ENCODE results near the gene ACTN1. TPM values are rescaled to one million over a fixed set of nuclear protein-coding genes. Genes with fewer than 3 reads are reported as not detected.

Gene ACTN1
- total and polyA plus RNA-seq, 7 experiments from 2014 or later: 41.3 to 390 (median 227) TPM

DNA sequence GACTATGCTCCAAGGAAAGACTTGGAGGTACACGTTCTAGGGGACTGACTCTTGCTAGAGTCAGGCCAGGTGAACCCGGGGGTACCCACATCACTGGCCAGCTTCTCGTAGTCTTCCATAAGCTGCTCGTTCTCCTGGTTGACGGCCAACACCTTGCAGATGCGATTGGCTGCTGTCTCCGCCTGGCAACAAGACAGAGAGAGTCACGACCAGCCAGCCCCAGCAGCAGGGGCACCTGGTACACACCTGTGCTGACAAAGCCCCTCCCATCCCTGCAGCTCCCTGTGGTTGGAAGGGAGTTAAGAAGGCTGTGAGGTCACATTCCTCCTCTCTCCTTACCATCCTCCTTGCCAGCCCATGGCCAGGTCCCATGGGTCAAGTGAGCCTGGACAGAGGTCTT, 85.5 kb downstream of the ACTN1 start:
- peaks cover 0 to 100% (median 33%) of the 10 kb centered on the region in 3 experiments for H3K36me3 ChIP-seq (ENCODE audit: control insufficient read depth in 2 of 3, insufficient read depth in 3 of 3, low read length in 3 of 3)
- peaks cover 4 to 11% (median 4%) of the 10 kb centered on the region in 7 donors for H3K4me1 Mint-ChIP-seq
- no peaks in the 10 kb centered on the region for H3K27me3 ChIP-seq (ENCODE audit: control insufficient read depth in 2 of 2, insufficient read depth in 2 of 2, low read length in 2 of 2)
- H3K9me3 ChIP-seq (ENCODE audit: control insufficient read depth in 2 of 3, low read length in 3 of 3): no peaks in the 10 kb centered on the region
- no peak for DNase-seq
- peaks cover 3 to 62% (median 26%) of the 10 kb centered on the region in 5 donors for H3K36me3 Mint-ChIP-seq
- POLR2A ChIA-PET: no interaction called here
- intact Hi-C loops (cut with micrococcal nuclease): no loop called here
- no peak overlapping the region for H3K27ac Mint-ChIP-seq
- H3K9me3 Mint-ChIP-seq: no peaks in the 10 kb centered on the region
- no peak overlapping the region for H3K4me3 Mint-ChIP-seq
- no peak overlapping the region for H3K27ac ChIP-seq (ENCODE audit: low read depth, low read length)
- ATAC-seq: no peak
- no peaks in the 10 kb centered on the region for H3K27me3 Mint-ChIP-seq
- no peaks in the 10 kb centered on the region for H3K4me1 ChIP-seq (ENCODE audit: control insufficient read depth in 2 of 2, insufficient read depth in 2 of 2, low read length in 2 of 2)
- CTCF ChIA-PET: interaction anchor here (1.3 kb wide), 2 partner anchors 18 to 31 kb away, joined by 4 to 6 read pairs; no protein-coding TSS in a partner anchor
- no peak overlapping the region for H3K4me3 ChIP-seq (ENCODE audit: low read length)

DNA sequence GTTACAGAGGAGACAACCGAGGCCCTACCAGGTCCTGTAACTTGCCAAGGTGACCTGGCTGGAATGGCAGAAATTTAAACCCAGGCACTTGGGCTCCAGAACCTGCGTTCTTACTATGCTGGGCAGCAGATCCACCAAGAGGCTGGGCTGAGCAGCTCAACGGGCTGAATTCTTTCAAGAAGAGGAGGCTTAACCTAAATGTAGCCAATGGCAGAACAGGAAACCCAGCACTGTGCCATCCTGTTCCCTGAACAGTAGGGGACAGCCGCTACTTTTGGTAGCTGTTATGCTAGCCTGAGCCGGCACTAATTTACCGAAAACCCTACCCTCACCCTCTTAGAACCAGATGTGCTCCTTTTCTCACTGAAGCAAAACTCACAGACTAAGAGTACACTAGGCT, 86.1 kb downstream of the ACTN1 start:
- ChIA-PET CTCF (interaction anchor here (1.3 kb wide), 2 partner anchors 18 to 30 kb away, joined by 4 to 6 read pairs; no protein-coding TSS in a partner anchor), POLR2A (no interaction called here)
- Histone ChIP-seq H3K27me3 (ENCODE audit: control insufficient read depth in 2 of 2, insufficient read depth in 2 of 2, low read length in 2 of 2) (no peaks in the 10 kb centered on the region), H3K4me1 (ENCODE audit: control insufficient read depth in 2 of 2, insufficient read depth in 2 of 2, low read length in 2 of 2) (no peaks in the 10 kb centered on the region), H3K27ac (ENCODE audit: low read depth, low read length) (no peak overlapping the region), H3K4me3 (ENCODE audit: low read length) (no peak overlapping the region), H3K9me3 (ENCODE audit: control insufficient read depth in 2 of 3, low read length in 3 of 3) (no peaks in the 10 kb centered on the region), H3K36me3 (ENCODE audit: control insufficient read depth in 2 of 3, insufficient read depth in 3 of 3, low read length in 3 of 3) (peaks cover 0 to 100% (median 34%) of the 10 kb centered on the region in 3 experiments)
- intact Hi-C loops (cut with micrococcal nuclease): no loop called here
- Mint-ChIP-seq H3K27me3 (no peaks in the 10 kb centered on the region), H3K4me3 (no peak overlapping the region), H3K4me1 (peaks cover 0 to 6% (median 2%) of the 10 kb centered on the region in 7 donors), H3K9me3 (no peaks in the 10 kb centered on the region), H3K36me3 (peaks cover 0 to 64% (median 22%) of the 10 kb centered on the region in 5 donors), H3K27ac (peak overlapping the region in 1 of 9 donors; percentile 25)
- ATAC-seq (no peak), DNase-seq (no peak)

DNA sequence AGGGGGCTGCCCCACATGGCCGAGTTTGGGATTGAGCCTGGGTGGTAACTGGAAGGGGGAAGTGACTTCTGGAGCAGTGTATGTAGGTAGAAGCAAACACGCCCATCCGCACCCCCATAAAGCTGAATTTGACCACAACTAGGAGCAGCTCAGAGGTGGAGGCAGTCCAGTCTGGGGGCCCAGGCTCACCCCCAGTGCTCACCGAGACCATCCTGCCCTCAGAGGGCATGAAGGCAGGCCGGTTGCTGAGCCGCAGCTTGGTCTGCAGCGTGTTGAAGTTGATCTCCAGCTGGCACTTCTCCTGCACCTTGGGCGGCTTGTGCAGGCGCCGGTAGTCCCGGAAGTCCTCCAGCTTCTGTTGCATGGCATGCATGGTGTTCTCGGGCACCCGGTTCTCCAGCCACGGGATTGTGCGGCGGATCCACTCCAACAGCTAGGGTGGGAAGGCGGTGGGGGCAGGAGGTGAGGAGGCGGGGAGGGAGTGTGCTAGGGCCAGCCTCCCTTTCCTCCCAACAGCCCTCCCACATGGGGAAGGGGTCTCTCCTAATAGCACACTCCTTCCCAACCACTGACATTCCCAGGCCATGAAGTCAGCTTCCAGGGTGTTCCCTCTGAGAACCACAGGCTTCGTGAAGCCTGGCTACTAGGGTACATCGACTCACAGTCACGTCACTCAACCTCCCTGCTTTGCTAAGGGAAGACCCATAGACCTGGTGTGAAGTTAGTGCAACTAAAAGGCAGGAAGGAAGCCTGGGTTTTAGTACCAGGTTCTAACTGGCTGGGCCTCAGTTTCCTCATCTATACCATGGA, 87.0 kb downstream of the ACTN1 start:
- Mint-ChIP-seq H3K36me3 (peaks cover 0 to 64% (median 26%) of the 10 kb centered on the region in 5 donors), H3K4me1 (peaks cover 0 to 1% (median 0%) of the 10 kb centered on the region in 7 donors), H3K27ac (peak overlapping the region in 4 of 9 donors; percentile 25 to 50 (median 30)), H3K9me3 (no peaks in the 10 kb centered on the region), H3K27me3 (no peaks in the 10 kb centered on the region), H3K4me3 (no peak overlapping the region)
- ChIA-PET CTCF (no interaction called here), POLR2A (no interaction called here)
- H3K9me3 ChIP-seq (ENCODE audit: control insufficient read depth in 2 of 3, low read length in 3 of 3): no peaks in the 10 kb centered on the region
- no peak for DNase-seq
- H3K4me3 ChIP-seq (ENCODE audit: low read length): no peak overlapping the region
- no peaks in the 10 kb centered on the region for H3K27me3 ChIP-seq (ENCODE audit: control insufficient read depth in 2 of 2, insufficient read depth in 2 of 2, low read length in 2 of 2)
- no peaks in the 10 kb centered on the region for H3K4me1 ChIP-seq (ENCODE audit: control insufficient read depth in 2 of 2, insufficient read depth in 2 of 2, low read length in 2 of 2)
- H3K27ac ChIP-seq (ENCODE audit: low read depth, low read length): no peak overlapping the region
- no peak for ATAC-seq
- intact Hi-C loops (cut with micrococcal nuclease): no loop called here
- peaks cover 0 to 97% (median 33%) of the 10 kb centered on the region in 3 experiments for H3K36me3 ChIP-seq (ENCODE audit: control insufficient read depth in 2 of 3, insufficient read depth in 3 of 3, low read length in 3 of 3)

DNA sequence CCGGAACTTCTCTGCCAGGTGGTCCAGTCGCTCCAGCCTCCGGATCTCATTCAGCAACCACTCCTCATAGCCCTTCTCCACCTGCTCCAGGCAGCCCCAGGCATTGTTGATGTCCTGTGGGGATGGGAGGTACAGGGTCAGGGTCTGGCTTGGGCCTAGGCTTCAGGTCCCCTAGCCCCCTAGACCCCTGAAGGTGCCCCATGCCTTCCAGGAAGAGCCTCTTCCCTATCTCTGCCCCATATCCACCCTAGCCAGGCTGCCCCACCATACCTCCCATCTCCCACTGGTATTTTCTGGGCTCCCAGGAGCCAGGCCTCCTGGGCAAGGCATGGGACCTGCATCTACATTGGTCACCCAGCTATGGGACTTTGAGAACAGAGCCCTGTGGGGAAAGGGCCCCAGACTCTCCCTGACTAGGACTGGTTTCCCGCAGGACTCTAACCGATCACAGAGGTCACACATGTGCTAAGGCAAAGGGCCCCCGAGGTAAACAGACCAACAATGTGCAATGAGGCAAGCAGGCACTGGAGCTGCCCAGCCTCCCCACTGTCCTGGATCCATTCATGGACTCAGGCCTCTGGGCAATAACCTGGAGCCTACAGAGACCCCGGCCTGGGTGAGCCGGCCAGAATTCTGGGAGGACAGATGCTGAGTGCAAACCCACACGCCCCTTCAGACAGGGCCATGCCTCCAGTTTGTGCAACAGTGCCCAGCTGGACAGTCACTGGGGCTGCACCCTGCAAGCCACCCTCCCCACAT, 88.8 kb downstream of the ACTN1 start:
- POLR2A ChIA-PET: no interaction called here
- H3K4me1 ChIP-seq (ENCODE audit: control insufficient read depth in 2 of 2, insufficient read depth in 2 of 2, low read length in 2 of 2): no peaks in the 10 kb centered on the region
- H3K27ac Mint-ChIP-seq: peak overlapping the region in 7 of 9 donors; percentile 19 to 64 (median 50)
- H3K27me3 ChIP-seq (ENCODE audit: control insufficient read depth in 2 of 2, insufficient read depth in 2 of 2, low read length in 2 of 2): no peaks in the 10 kb centered on the region
- ATAC-seq (no peak), DNase-seq (no peak)
- H3K36me3 ChIP-seq (ENCODE audit: control insufficient read depth in 2 of 3, insufficient read depth in 3 of 3, low read length in 3 of 3): peaks cover 0 to 92% (median 33%) of the 10 kb centered on the region in 3 experiments
- CTCF ChIA-PET: no interaction called here
- no peaks in the 10 kb centered on the region for H3K9me3 ChIP-seq (ENCODE audit: control insufficient read depth in 2 of 3, low read length in 3 of 3)
- no peak overlapping the region for H3K27ac ChIP-seq (ENCODE audit: low read depth, low read length)
- intact Hi-C loops (cut with micrococcal nuclease): no loop called here
- no peak overlapping the region for H3K4me3 Mint-ChIP-seq
- H3K4me1 Mint-ChIP-seq: peaks cover 0 to 1% (median 0%) of the 10 kb centered on the region in 7 donors
- H3K4me3 ChIP-seq (ENCODE audit: low read length): no peak overlapping the region
- peaks cover 0 to 64% (median 17%) of the 10 kb centered on the region in 5 donors for H3K36me3 Mint-ChIP-seq
- no peaks in the 10 kb centered on the region for H3K9me3 Mint-ChIP-seq
- no peaks in the 10 kb centered on the region for H3K27me3 Mint-ChIP-seq

DNA sequence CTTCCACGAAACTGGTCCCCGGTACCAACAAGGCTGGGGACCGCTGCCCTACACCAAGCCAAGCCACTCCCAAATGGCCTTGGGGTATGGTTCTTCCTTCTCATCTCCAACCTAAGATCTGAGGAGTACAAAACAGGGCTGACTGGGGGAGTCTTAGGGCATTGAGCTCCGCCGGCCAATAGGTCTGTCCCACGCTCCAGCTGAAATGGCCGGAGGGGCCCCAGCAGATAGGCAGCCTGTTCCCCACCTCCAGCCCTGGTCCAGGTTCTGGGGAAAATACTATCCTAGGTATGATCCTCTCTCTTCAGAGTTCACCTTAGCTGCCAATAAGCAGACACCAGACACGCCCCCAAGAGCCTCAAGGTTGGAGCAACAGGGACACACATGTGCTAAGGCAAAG, 90.2 kb downstream of the ACTN1 start:
- Mint-ChIP-seq H3K4me1 (peaks cover 0 to 1% (median 0%) of the 10 kb centered on the region in 7 donors), H3K36me3 (peaks cover 0 to 69% (median 14%) of the 10 kb centered on the region in 5 donors), H3K27ac (peak overlapping the region in 2 of 9 donors; percentile 19 to 56), H3K4me3 (no peak overlapping the region), H3K9me3 (peaks cover 0 to 1% (median 0%) of the 10 kb centered on the region in 11 donors), H3K27me3 (no peaks in the 10 kb centered on the region)
- Histone ChIP-seq H3K4me3 (ENCODE audit: low read length) (no peak overlapping the region), H3K9me3 (ENCODE audit: control insufficient read depth in 2 of 3, low read length in 3 of 3) (no peaks in the 10 kb centered on the region), H3K4me1 (ENCODE audit: control insufficient read depth in 2 of 2, insufficient read depth in 2 of 2, low read length in 2 of 2) (no peaks in the 10 kb centered on the region), H3K27me3 (ENCODE audit: control insufficient read depth in 2 of 2, insufficient read depth in 2 of 2, low read length in 2 of 2) (no peaks in the 10 kb centered on the region), H3K27ac (ENCODE audit: low read depth, low read length) (no peak overlapping the region), H3K36me3 (ENCODE audit: control insufficient read depth in 2 of 3, insufficient read depth in 3 of 3, low read length in 3 of 3) (peaks cover 0 to 92% (median 41%) of the 10 kb centered on the region in 3 experiments)
- DNase-seq (no peak), ATAC-seq (no peak)
- intact Hi-C loops (cut with micrococcal nuclease): no loop called here
- ChIA-PET CTCF (no interaction called here), POLR2A (no interaction called here)

DNA sequence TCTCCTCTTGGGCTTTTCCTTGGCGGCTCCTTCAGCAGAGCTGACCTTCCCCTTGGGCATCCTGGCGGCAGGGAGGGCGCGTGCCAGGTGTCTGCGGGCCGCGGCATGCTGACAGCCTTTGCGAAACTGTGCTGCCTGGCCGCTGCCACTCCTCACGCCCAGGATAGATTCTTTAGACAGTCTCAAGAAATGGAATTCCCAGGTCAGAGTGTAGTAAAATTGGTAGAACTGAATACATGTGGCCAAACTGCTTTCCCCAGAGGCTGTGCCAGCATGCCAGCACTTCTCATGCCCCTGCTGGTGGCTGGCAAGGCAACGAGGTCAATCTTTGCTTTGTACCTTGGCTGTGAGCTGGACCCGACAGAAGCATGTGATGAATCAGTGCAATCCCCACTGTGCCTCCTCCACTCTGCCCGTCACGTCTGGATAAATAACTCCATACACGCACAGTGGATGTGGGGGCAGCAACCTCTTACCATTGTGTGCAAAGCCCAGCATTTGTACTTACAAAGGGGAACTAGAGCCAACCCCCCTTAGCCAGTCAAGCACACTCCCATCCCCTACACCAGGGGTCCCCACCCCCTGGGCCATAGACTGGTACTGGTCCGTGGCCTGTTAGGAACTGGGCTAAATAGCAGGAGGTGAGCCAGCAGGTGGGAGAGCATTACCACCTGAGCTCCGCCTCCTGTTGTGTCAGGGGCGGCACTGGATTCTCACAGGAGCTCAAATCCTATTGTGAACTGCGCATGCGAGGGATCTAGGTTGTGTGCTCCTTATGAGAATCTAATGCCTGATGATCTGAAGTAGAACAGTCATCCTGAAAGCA, 90.9 kb downstream of the ACTN1 start:
- ATAC-seq (no peak), DNase-seq (no peak)
- Mint-ChIP-seq H3K4me3 (no peak overlapping the region), H3K9me3 (peaks cover 0 to 1% (median 0%) of the 10 kb centered on the region in 11 donors), H3K36me3 (peaks cover 0 to 69% (median 14%) of the 10 kb centered on the region in 5 donors), H3K27ac (no peak overlapping the region), H3K4me1 (peaks cover 0 to 1% (median 0%) of the 10 kb centered on the region in 7 donors), H3K27me3 (no peaks in the 10 kb centered on the region)
- Histone ChIP-seq H3K27ac (ENCODE audit: low read depth, low read length) (no peak overlapping the region), H3K9me3 (ENCODE audit: control insufficient read depth in 2 of 3, low read length in 3 of 3) (no peaks in the 10 kb centered on the region), H3K4me1 (ENCODE audit: control insufficient read depth in 2 of 2, insufficient read depth in 2 of 2, low read length in 2 of 2) (no peaks in the 10 kb centered on the region), H3K27me3 (ENCODE audit: control insufficient read depth in 2 of 2, insufficient read depth in 2 of 2, low read length in 2 of 2) (no peaks in the 10 kb centered on the region), H3K4me3 (ENCODE audit: low read length) (no peak overlapping the region), H3K36me3 (ENCODE audit: control insufficient read depth in 2 of 3, insufficient read depth in 3 of 3, low read length in 3 of 3) (peaks cover 0 to 92% (median 37%) of the 10 kb centered on the region in 3 experiments)
- ChIA-PET POLR2A (no interaction called here), CTCF (no interaction called here)
- intact Hi-C loops (cut with micrococcal nuclease): no loop called here
